ENCODE results near the gene ERRFI1. TPM values are rescaled to one million over a fixed set of nuclear protein-coding genes. Genes with fewer than 3 reads are reported as not detected.

Gene ERRFI1
- total RNA-seq, 4 donors from 2014 or later, result 10.0 to 101 (median 70.0) TPM

DNA sequence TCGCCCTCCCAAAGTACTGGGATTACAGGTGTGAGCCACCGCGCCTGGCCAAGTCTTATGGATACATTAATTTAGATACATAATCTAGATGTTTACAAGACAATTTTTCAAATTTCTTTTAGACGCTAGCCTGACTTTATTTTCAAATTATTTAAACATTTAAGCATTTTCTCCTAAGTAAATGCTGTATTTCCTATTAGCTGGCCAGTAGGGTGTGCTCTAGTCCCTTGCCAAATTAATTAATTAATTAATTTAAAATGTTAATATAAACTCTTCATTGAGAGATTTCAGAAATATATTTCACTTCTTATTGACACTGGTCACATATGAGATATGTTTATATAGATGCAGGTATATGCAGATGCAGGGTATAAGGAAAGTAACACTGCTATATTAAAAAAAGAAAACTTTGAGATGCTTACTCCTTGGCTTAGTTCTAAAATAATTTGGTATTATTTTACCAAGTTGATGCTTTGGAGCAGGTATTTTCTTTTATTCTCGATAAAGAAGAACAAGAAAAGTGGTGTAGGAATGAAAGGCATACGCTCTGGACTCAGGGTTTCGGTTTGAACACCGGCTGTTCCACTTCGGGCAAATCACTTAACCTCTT is 5.2 kb upstream of the ERRFI1 start:
- intact Hi-C loops (cut with DNase I; ENCODE audit: low total_unique reads) (no loop called here), in situ Hi-C loops (cut with MboI; ENCODE audit: low pct_ligation_motif_present in 1 of 4, low pct_unique_long_range_greater_than_20kb in 1 of 4, low sequenced_read_pairs in 3 of 4) (no loop called here)
- DNase-seq, result no peak
- no peaks in the 10 kb centered on the region for H3K36me3 ChIP-seq
- H3K9me3 ChIP-seq, result no peaks in the 10 kb centered on the region
- no peaks in the 10 kb centered on the region for H3K27me3 ChIP-seq
- 74 to 80% methylated on average over 8 to 9 of the region's 9 CpGs for WGBS, 2 donors (ENCODE audit: low coverage in 1 of 2)
- no peak overlapping the region for H3K4me3 ChIP-seq
- no peak for TF ChIP-seq POLR2AphosphoS5 (IDR thresholded peaks at IDR 0.05)
- TF ChIP-seq, protein P1, sequence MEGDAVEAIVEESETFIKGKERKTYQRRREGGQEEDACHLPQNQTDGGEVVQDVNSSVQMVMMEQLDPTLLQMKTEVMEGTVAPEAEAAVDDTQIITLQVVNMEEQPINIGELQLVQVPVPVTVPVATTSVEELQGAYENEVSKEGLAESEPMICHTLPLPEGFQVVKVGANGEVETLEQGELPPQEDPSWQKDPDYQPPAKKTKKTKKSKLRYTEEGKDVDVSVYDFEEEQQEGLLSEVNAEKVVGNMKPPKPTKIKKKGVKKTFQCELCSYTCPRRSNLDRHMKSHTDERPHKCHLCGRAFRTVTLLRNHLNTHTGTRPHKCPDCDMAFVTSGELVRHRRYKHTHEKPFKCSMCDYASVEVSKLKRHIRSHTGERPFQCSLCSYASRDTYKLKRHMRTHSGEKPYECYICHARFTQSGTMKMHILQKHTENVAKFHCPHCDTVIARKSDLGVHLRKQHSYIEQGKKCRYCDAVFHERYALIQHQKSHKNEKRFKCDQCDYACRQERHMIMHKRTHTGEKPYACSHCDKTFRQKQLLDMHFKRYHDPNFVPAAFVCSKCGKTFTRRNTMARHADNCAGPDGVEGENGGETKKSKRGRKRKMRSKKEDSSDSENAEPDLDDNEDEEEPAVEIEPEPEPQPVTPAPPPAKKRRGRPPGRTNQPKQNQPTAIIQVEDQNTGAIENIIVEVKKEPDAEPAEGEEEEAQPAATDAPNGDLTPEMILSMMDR (IDR thresholded peaks at IDR 0.05), result peak; percentile 54 to 76 (median 65)
- H3K4me1 ChIP-seq, result peaks cover 13 to 38% (median 30%) of the 10 kb centered on the region in 4 donors
- no peak overlapping the region for H3K27ac ChIP-seq

DNA sequence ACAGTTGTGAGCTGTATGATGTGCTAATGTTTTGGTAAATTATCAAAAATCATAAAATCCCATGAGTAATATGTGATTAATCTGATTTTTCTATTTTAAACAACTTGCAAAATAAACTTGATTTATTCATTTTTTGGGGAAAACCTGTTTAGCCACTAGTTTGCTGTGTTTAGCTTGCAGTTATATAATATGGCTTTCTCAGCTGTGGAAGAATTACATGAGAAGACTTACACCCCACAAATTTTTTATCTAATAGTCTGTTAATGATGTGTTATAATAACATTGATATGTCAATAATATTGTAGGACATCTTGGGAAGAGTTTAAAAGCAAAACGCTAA is 2.4 kb upstream of the ERRFI1 start:
- TF ChIP-seq EP300 (IDR thresholded peaks at IDR 0.05; ENCODE audit: low read depth), result no peak
- TF ChIP-seq POLR2A (IDR thresholded peaks at IDR 0.05), result peak; percentile 7
- TF ChIP-seq, protein P1 (IDR thresholded peaks at IDR 0.05), result no peak
- TF ChIP-seq POLR2AphosphoS5 (IDR thresholded peaks at IDR 0.05), result no peak
- WGBS, 2 donors (ENCODE audit: low coverage in 1 of 2), result 20 to 58% methylated on average over 1 of the region's 1 CpG
- peaks cover 13 to 56% (median 33%) of the 10 kb centered on the region in 4 donors for H3K4me1 ChIP-seq
- in situ Hi-C loops (cut with MboI; ENCODE audit: low pct_ligation_motif_present in 1 of 4, low pct_unique_long_range_greater_than_20kb in 1 of 4, low sequenced_read_pairs in 3 of 4) (no loop called here), intact Hi-C loops (cut with DNase I; ENCODE audit: low total_unique reads) (loop anchor here (5.0 to 10.0 kb wide), 3 partner anchors 109 to 289 kb away; partner anchors contain the start of gene SLC45A1)
- no peaks in the 10 kb centered on the region for H3K9me3 ChIP-seq
- peak overlapping the region; percentile 92 to 96 (median 94) for H3K27ac ChIP-seq
- DNase-seq, result no peak
- no peaks in the 10 kb centered on the region for H3K36me3 ChIP-seq
- H3K27me3 ChIP-seq, result no peaks in the 10 kb centered on the region
- no peak overlapping the region for H3K4me3 ChIP-seq

DNA sequence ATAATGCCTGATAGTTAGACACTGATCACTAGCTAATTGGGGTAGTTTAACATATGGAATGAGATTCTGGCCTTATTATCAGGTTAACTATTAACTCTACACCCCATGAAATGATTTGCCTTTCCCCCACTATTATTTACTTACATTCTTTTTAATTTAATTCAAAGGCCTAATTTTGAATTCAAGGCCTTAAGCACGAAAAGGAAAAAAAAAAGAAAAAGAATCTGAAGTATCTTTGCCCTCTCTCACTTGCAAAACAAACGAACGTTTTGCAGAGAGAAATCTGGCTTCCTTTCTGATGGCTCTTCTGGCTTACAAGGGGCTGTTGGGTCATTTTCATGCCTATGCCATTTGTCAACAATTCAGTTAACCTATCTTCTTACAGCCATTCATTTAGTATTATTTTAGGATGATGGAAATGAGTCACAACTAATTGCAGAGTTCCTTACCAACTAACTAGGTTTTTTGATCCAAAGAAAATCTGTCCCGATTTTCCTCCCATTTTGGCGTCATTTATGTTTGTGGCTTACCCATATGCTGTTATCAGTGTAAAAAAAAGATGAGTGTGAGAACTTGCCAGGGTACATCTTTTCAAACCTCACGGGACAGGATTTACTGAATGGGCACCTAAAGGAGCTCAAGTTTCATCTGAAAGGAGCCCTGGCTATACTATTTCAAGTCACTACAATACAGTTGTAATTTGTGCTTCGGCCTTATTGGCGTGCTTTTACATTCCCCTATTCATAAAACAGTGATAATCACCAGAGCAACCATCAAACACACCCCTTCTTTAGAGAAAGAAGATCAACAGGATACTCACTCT is 1.9 kb upstream of the ERRFI1 start:
- Histone ChIP-seq H3K36me3 (no peaks in the 10 kb centered on the region), H3K27ac (peak overlapping the region; percentile 92 to 96 (median 94)), H3K9me3 (no peaks in the 10 kb centered on the region), H3K4me3 (peak overlapping the region in 1 of 4 donors; percentile 92), H3K4me1 (peaks cover 13 to 61% (median 38%) of the 10 kb centered on the region in 4 donors), H3K27me3 (no peaks in the 10 kb centered on the region)
- TF ChIP-seq, protein P1 (IDR thresholded peaks at IDR 0.05), result peak in 2 of 5 experiments; percentile 13 to 15
- TF ChIP-seq EP300 (IDR thresholded peaks at IDR 0.05; ENCODE audit: low read depth) (no peak), POLR2A (IDR thresholded peaks at IDR 0.05) (peak; percentile 7), POLR2AphosphoS5 (IDR thresholded peaks at IDR 0.05) (peak in 2 of 3 donors; percentile 19 to 27)
- intact Hi-C loops (cut with DNase I; ENCODE audit: low total_unique reads) (loop anchor here (5.0 to 10.0 kb wide), 3 partner anchors 109 to 289 kb away; partner anchors contain the start of gene SLC45A1), in situ Hi-C loops (cut with MboI; ENCODE audit: low pct_ligation_motif_present in 1 of 4, low pct_unique_long_range_greater_than_20kb in 1 of 4, low sequenced_read_pairs in 3 of 4) (no loop called here)
- no peak for DNase-seq
- 34 to 37% methylated on average over 8 of the region's 8 CpGs for WGBS, 2 donors (ENCODE audit: low coverage in 1 of 2)

DNA sequence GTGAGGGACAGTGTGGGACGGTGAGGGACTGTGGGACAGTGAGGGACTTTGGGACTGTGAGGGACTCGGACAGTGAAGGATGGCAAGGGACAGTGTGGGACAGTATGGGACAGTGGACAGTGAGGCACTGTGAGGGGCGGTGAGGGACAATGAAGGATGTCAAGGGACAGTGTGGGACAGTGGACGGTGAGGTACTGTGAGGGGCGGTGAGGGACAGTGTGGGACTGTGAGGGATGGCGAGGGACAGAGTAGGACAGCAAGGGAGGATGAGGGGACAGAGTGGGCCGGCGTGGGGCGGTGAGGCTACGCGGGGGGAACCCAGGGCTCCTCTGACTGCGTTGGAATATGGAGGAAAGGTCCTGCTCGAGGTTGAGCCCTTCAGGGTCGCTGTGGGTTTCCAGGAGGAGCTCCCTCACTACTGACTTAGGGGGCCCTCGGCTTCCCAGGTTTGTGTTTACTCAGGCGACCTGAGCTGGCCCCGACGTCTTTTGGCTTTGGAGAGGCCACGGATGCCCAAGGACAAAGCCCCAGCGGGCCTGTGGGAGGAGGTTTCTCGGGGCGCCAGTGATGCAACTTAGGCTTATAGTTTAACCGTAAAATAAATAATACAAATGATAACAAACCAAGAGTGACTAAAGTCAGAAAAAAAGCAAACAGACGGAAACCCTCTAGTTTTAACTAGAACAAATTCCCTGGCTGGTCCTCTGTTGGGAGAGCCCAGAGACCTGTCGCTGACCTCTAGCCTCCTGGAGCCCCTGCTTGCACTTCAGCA is 1.1 kb upstream of the ERRFI1 start:
- peak; percentile 47 for DNase-seq
- in situ Hi-C loops (cut with MboI; ENCODE audit: low pct_ligation_motif_present in 1 of 4, low pct_unique_long_range_greater_than_20kb in 1 of 4, low sequenced_read_pairs in 3 of 4) (no loop called here), intact Hi-C loops (cut with DNase I; ENCODE audit: low total_unique reads) (loop anchor here (5.0 to 10.0 kb wide), 3 partner anchors 110 to 290 kb away; partner anchors contain the start of gene SLC45A1)
- H3K4me1 ChIP-seq, result peaks cover 13 to 69% (median 41%) of the 10 kb centered on the region in 4 donors
- H3K27me3 ChIP-seq, result no peaks in the 10 kb centered on the region
- no peaks in the 10 kb centered on the region for H3K9me3 ChIP-seq
- WGBS, 2 donors (ENCODE audit: low coverage in 1 of 2), result 51 to 71% methylated on average over 4 to 25 of the region's 25 CpGs
- H3K4me3 ChIP-seq, result peak overlapping the region; percentile 47 to 92 (median 90)
- H3K36me3 ChIP-seq, result no peaks in the 10 kb centered on the region
- peak overlapping the region; percentile 92 to 96 (median 94) for H3K27ac ChIP-seq
- TF ChIP-seq, protein P1 (IDR thresholded peaks at IDR 0.05), result no peak
- TF ChIP-seq EP300 (IDR thresholded peaks at IDR 0.05; ENCODE audit: low read depth) (no peak), POLR2AphosphoS5 (IDR thresholded peaks at IDR 0.05) (no peak), POLR2A (IDR thresholded peaks at IDR 0.05) (no peak)
